Suprapubic skin (tissue), 4 donors: ENCODE measurements around the gene NCAM2.

Experiments
- CTCF ChIP-seq, 2 donors: fragments of 200-600 bp in 1 of 2; fragments of 450-650 bp in 1 of 2; sonication (generic) in 1 of 2; IDR thresholded peaks; one replicate each; pipeline ENCODE4 v1.5.1; 2016 to 2019; ENCODE audit warnings: antibody characterized with exemption in 2 of 2, mild to moderate bottlenecking in 1 of 2, moderate library complexity in 1 of 2
- POLR2A ChIP-seq, 2 donors: fragments of 450-650 bp; IDR thresholded peaks; one replicate each; pipeline ENCODE4 v1.6.1; 2017; ENCODE audit warnings: antibody characterized with exemption in 2 of 2, mild to moderate bottlenecking in 2 of 2, moderate library complexity in 2 of 2
- POLR2AphosphoS5 ChIP-seq, 3 donors: sonication (generic); formaldehyde crosslinking; IDR thresholded peaks; one replicate each; pipeline ENCODE4 v1.6.1; 2017; ENCODE audit warnings: antibody characterized with exemption in 3 of 3

- TF ChIP-seq POLR2A (IDR thresholded peaks at IDR 0.05) = no peak
- no peak for TF ChIP-seq POLR2AphosphoS5 (IDR thresholded peaks at IDR 0.05)
- no peak for TF ChIP-seq CTCF (IDR thresholded peaks at IDR 0.05)
Measured at GRCh38 chr21:21025742-21026141, 27.5 kb downstream of the NCAM2 start.
